HUES48 (cell line): ENCODE data around the gene HAGH.

ENCODE experiments used
- H3K27ac ChIP-seq: one replicate; pipeline ENCODE4 v1.7.0; 2013; ENCODE audit warnings: low read depth, low read length, inconsistent platforms
- H3K27me3 ChIP-seq: 2 replicates; pipeline ENCODE4 v1.6.1; 2013; ENCODE audit warnings: mild to moderate bottlenecking, low read length; ENCODE audit not compliant: control insufficient read depth, insufficient read depth
- H3K36me3 ChIP-seq: 2 replicates; pipeline ENCODE4 v1.6.1; 2013; ENCODE audit warnings: low read length; ENCODE audit not compliant: control insufficient read depth, insufficient read depth
- H3K4me1 ChIP-seq: 2 replicates; pipeline ENCODE4 v1.6.1; 2013; ENCODE audit warnings: mild to moderate bottlenecking, low read length; ENCODE audit not compliant: control insufficient read depth, insufficient read depth
- H3K4me3 ChIP-seq: 2 replicates; pipeline ENCODE4 v1.5.1; 2013; ENCODE audit warnings: mild to moderate bottlenecking, low read depth, low read length
- H3K9ac ChIP-seq: 2 replicates; pipeline ENCODE4 v1.6.1; 2013; ENCODE audit warnings: mild to moderate bottlenecking, low read depth, low read length, moderate library complexity
- H3K9me3 ChIP-seq: 2 replicates; pipeline ENCODE4 v1.6.1; 2013; ENCODE audit warnings: low read length; ENCODE audit not compliant: control insufficient read depth, insufficient read depth

The HAGH gene

DNA sequence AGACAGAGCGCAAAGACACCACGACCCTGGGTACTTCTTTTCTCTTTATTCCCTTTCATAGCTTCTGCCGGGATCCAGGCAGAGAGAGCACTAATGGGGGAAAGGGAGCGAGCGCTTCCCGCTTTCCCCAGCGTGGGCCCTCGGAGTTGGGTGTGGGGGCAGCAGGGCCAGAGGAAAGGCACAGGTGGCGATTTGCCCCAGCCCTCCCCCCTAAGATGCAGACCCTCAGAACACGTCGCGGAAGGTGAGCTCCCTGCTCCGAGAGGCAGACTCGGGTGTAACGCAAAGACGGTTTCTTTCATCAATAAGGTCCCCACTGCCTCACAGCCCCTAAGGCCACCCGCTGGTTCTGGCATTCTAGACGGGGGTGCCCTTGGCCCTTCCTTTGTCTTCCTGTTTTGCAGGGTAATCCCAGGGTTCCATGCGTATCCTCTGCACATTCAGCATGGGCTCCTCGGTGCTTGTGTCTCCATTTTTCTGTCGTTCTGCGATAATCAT, 54.7 kb downstream of the HAGH start:
- H3K27me3 ChIP-seq: no peaks in the 10 kb centered on the region
- H3K4me3 ChIP-seq: peak overlapping the region; percentile 98
- peaks cover 4% of the 10 kb centered on the region; the same call in 1 of the 2 replicates for H3K4me1 ChIP-seq
- H3K9ac ChIP-seq: peak overlapping the region; percentile 94
- H3K36me3 ChIP-seq: peaks cover 38% of the 10 kb centered on the region
- no peaks in the 10 kb centered on the region for H3K9me3 ChIP-seq
- peak overlapping the region; percentile 93 for H3K27ac ChIP-seq

- no peaks in the 10 kb centered on the region for H3K9me3 ChIP-seq
- H3K4me1 ChIP-seq: peaks cover 4% of the 10 kb centered on the region; the same call in 1 of the 2 replicates
- H3K9ac ChIP-seq: peak within 1 kb of the TSS; percentile 94
- H3K36me3 ChIP-seq: peaks cover 35% of the 10 kb centered on the region
- H3K4me3 ChIP-seq: peak within 1 kb of the TSS; percentile 98
- H3K27ac ChIP-seq: peak within 1 kb of the TSS; percentile 93
- H3K27me3 ChIP-seq: no peaks in the 10 kb centered on the region
Observed at GRCh38 chr16:1771188-1771863, 55.3 kb downstream of the HAGH start, which contains the start of gene NME3. Gene NME3 (minus strand): TSS chr16:1771543. CDS start chr16:1771534, 9 bp downstream.

DNA sequence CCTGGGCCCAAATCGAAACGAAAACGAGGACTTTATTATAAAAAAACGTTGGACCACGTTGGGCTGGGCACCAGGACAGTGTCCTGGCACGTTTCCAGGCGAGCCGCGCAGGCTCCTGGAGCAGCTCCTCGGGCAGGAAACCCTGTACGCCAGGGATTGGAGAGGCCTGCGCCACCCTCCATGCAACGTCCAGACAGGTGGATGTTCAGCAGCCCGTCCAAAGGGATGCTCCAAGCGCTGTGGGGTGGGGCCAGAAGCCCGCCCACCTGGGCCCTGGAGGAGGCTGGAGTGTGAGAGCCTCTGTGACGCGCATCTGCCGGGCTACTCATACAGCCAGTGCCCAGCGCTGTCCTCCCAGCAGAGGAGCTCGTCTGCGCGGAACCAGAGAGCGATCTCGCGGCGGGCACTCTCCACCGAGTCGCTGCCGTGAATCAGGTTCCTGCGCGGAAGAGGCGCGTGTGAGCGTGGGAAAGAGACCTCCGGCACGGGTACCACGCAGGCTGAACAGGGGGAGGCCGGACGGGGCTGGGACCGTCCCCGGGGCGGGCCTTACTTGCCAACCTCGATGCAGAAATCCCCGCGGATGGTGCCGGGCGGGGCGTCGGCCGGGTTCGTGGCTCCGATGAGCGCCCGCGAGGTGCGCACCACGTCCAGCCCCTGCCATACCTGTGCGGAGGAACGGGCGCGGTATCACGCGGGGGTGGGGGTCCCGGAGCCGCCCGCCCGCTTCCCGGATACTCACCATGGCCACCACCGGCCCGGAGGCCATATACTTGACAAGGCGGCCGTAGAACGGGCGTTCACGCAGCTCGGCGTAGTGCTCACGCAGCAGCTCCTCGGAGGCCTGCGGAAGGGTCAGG, 56.1 kb downstream of the HAGH start:
- Histone ChIP-seq H3K27ac (peak overlapping the region; percentile 93), H3K9ac (peak overlapping the region; percentile 80), H3K4me1 (peaks cover 4% of the 10 kb centered on the region; the same call in 1 of the 2 replicates), H3K9me3 (no peaks in the 10 kb centered on the region), H3K27me3 (no peaks in the 10 kb centered on the region), H3K36me3 (peaks cover 29% of the 10 kb centered on the region), H3K4me3 (peak overlapping the region; percentile 98)

DNA sequence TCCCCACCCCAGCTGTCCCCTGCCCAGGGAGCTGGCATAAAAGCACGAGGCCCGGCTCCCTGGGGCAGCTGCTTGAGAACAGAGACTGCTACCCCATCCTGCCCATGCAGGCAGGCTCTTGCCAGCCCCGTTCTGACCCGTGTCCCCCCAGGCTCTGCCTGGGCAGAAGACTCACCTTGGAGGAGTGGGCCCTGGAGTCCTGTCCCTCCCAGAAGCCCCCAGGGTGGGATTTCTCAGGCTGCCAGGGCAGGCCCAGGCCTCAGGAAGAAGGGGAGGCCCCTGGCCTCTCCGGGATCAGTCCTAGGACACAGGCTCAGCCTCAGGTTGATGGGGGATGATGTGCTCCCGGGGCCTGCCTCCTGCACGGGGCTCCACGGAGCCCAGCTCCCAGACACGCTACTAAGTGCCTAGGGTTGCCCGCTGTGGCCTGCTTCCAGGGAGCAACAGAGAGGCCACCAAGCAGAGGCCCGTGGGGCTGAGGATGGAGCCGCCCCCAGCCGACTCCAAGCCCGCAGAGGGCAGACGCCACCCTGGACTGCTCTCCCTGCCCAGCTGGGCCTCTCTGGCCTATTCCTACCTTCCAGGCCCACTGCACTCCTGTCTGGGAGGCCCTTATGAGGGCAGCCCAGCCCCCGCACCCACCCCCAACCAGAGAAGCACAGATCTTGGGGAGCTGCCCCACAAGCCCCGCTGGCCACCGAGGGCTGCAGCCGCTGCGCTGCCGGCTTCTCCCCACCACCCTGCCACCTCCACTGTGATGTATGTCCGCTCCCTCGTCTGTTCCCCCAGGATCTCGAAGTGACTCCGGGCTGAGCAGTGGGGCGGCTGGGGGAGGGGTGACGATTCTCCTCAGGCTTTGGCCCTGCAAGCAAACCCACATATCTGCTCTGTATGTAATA, 57.0 kb downstream of the HAGH start:
- peaks cover 4% of the 10 kb centered on the region; the same call in 1 of the 2 replicates for H3K4me1 ChIP-seq
- peak overlapping the region; percentile 20 for H3K27ac ChIP-seq
- no peak overlapping the region for H3K9ac ChIP-seq
- peak overlapping the region; percentile 98 for H3K4me3 ChIP-seq
- no peaks in the 10 kb centered on the region for H3K9me3 ChIP-seq
- no peaks in the 10 kb centered on the region for H3K27me3 ChIP-seq
- peaks cover 31% of the 10 kb centered on the region; the same call in 1 of the 2 replicates for H3K36me3 ChIP-seq

DNA sequence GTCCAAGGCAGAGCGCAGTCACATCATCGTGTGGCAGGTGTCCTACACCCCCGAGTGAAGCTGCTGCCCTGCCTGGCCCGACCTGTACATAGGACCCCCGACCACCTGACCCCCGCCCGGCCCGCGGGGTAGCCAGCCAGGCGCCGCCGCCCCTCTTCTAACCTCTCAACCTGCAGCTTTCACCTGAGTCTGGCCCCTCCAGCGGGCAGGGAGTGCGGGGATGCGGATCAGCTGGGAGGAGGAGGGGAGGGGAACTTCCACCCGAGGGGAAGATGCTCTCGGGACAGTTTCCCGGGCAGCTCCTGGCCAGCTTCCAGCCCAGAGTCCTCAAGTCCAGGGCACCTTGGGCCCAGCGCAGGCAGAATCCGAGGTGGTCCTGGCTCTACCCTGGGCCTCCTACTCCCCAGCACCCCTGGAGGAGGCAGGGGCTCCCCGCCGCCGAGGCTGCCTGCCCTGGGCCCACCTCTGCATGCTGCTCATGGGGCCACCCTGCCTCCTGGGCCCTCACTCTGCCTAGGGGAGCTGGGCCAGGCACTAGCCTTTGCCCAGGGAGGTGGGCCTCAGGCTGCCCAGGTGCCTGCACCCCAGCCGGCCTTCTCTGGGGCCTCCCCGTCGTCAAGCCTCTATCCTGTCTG, 57.7 kb downstream of the HAGH start:
- H3K36me3 ChIP-seq: peaks cover 31% of the 10 kb centered on the region; the same call in 1 of the 2 replicates
- H3K4me3 ChIP-seq: no peak overlapping the region
- no peaks in the 10 kb centered on the region for H3K9me3 ChIP-seq
- no peaks in the 10 kb centered on the region for H3K27me3 ChIP-seq
- no peak overlapping the region for H3K27ac ChIP-seq
- peaks cover 10% of the 10 kb centered on the region; the same call in 1 of the 2 replicates for H3K4me1 ChIP-seq
- H3K9ac ChIP-seq: no peak overlapping the region

- Histone ChIP-seq H3K4me1 (peaks cover 10% of the 10 kb centered on the region; the same call in 1 of the 2 replicates), H3K9me3 (no peaks in the 10 kb centered on the region), H3K9ac (no peak overlapping the region), H3K27ac (no peak overlapping the region), H3K36me3 (peaks cover 31% of the 10 kb centered on the region; the same call in 1 of the 2 replicates), H3K4me3 (no peak overlapping the region), H3K27me3 (no peaks in the 10 kb centered on the region)
Observed at GRCh38 chr16:1768061-1768766, 58.4 kb downstream of the HAGH start.

- Histone ChIP-seq H3K36me3 (peaks cover 31% of the 10 kb centered on the region; the same call in 1 of the 2 replicates), H3K27me3 (no peaks in the 10 kb centered on the region), H3K27ac (no peak overlapping the region), H3K9ac (no peak overlapping the region), H3K4me3 (no peak overlapping the region), H3K4me1 (peaks cover 10% of the 10 kb centered on the region; the same call in 1 of the 2 replicates), H3K9me3 (no peaks in the 10 kb centered on the region)
Observed at GRCh38 chr16:1767116-1767994, 59.3 kb downstream of the HAGH start.

- peaks cover 31% of the 10 kb centered on the region; the same call in 1 of the 2 replicates for H3K36me3 ChIP-seq
- H3K27me3 ChIP-seq: no peaks in the 10 kb centered on the region
- H3K9ac ChIP-seq: no peak overlapping the region
- no peaks in the 10 kb centered on the region for H3K9me3 ChIP-seq
- H3K4me1 ChIP-seq: peaks cover 10% of the 10 kb centered on the region; the same call in 1 of the 2 replicates
- H3K4me3 ChIP-seq: no peak overlapping the region
- H3K27ac ChIP-seq: no peak overlapping the region
Observed at GRCh38 chr16:1766701-1767100, 59.9 kb downstream of the HAGH start.

DNA sequence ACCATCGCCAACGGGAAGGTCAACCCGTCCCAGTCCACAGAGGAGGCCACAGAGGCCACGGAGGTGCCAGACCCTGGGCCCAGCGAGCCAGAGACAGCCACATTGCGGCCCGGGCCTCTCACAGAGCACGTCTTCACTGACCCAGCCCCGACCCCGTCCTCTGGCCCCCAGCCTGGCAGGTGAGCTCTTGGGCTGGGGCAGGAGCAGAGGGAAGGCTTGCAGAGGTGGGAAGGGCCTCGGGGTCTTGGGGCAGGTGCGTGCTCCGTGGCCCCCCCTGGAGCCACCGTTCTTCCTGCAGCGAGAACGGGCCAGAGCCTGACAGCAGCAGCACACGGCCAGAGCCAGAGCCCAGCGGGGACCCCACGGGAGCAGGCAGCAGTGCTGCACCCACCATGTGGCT, 60.4 kb downstream of the HAGH start:
- Histone ChIP-seq H3K27ac (no peak overlapping the region), H3K9ac (no peak overlapping the region), H3K4me1 (peaks cover 10% of the 10 kb centered on the region; the same call in 1 of the 2 replicates), H3K9me3 (no peaks in the 10 kb centered on the region), H3K4me3 (no peak overlapping the region), H3K36me3 (peaks cover 31% of the 10 kb centered on the region; the same call in 1 of the 2 replicates), H3K27me3 (no peaks in the 10 kb centered on the region)
